VCaP (cell line): Measurements from ENCODE around the gene GPC1.

Experiments
- H3K27ac ChIP-seq: fragments of 450-650 bp; 2 replicates; pipeline ENCODE4 v1.5.1; 2017
- CTCF ChIP-seq: fragments of 450-650 bp; conservative IDR thresholded peaks from 2 replicates; pipeline ENCODE4 v1.5.1; 2017; ENCODE audit warnings: mild to moderate bottlenecking, moderate library complexity

GPC1 gene

GRCh38 chr2:240420206-240421104 is 15.0 kb upstream of the GPC1 start:
- no peak for TF ChIP-seq CTCF
- no peak overlapping the region for H3K27ac ChIP-seq

DNA sequence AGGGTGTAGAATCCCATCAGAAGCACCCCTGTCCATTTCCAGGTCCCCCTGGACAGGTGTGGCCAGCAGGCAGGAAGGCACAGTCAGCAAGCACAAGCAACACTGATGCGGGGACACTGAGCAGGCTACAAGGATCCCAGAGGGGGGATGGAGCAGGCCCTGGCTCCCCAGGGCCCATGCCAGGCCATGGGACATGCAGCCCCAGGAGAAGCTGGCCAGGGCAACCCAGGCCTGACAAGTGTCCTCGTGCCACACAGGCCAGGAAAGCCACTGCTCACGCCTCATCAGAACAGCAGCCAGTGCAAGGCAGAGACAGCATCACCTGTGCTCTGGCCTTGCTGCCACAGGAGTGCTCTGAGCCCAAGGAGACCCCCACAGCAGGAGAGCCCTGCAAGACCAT is 14.1 kb upstream of the GPC1 start:
- no peak for TF ChIP-seq CTCF
- H3K27ac ChIP-seq = no peak overlapping the region

- no peak overlapping the region for H3K27ac ChIP-seq
- TF ChIP-seq CTCF = no peak
These were observed 12.7 kb upstream of the GPC1 start for GRCh38 chr2:240422658-240423329.

DNA sequence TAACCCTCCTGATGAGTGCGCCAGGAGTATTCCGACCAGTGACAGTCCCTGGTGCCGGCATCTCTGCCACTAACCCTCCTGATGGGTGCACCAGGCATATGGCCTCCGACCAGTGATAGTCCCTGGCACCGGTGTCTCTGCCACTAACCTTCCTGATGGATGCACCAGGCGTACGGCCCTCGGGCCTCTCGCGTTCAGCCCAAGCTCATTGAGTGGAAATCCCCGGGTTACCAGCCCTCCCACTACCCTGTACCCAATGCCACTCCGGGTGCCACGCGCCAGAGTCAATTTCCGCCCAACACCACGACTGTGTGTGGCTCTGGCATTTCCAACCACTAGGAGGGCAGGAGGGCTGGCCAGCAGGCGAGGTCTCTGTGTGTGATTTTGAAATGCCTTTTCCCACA is 11.7 kb upstream of the GPC1 start:
- H3K27ac ChIP-seq = no peak overlapping the region
- no peak for TF ChIP-seq CTCF

GRCh38 chr2:240424341-240425235 is 10.9 kb upstream of the GPC1 start:
- TF ChIP-seq CTCF = no peak
- H3K27ac ChIP-seq = no peak overlapping the region

DNA sequence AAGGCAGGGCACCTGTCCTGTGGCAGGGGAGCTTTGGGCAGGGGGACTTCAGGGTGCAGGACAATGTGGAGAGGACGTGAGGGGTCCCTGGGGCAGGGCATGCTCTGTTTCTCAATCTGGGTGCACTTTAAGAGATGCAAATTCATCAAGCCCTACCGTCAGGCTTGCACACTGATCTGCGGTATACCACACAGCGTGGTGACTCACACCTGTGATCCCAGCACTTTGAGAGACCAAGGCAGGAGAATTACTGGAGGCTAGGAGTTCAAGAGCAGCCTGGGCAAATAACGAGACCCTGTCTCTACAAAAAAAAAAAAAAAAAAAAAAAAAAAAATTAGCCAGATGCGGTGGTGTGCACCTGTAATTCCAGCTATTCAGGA is 10.2 kb upstream of the GPC1 start:
- TF ChIP-seq CTCF = no peak
- H3K27ac ChIP-seq = no peak overlapping the region

DNA sequence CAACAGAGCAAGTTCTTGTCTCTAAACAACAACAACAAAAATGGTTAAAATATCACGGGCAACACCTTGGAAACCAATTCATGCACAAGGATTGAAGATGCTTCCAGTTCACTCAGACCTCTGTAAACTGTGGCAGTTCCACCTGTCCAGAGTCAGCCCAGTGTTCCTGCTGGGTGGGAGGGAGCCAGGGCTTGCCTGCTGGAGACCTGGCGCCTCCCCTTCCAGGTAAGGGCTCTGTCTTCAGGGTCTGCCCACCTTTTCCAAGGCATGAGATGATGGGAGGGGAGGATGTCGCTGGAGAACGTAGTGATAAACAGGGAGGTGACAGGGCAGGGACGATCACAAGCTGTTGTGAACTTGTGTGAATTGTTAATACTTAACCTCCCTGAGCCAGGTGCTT is 9.8 kb upstream of the GPC1 start:
- H3K27ac ChIP-seq = no peak overlapping the region
- no peak for TF ChIP-seq CTCF
